HG02588 (cell line): ENCODE data around the gene CYSLTR1.
"Not testable (repeated sequence)": the region's sequence is repeated elsewhere in the genome, so short reads cannot be mapped to it uniquely, and the experiment has no call there.

Source experiments
- ATAC-seq: cut with Tn5 transposase; IDR thresholded peaks from one replicate; pipeline ENCODE4 v1.9.1; 2021; ENCODE audit warnings: mild to moderate bottlenecking, moderate library complexity; ENCODE audit not compliant: unreplicated experiment

CYSLTR1 gene

GRCh38 chrX:78226047-78226446 is 101.4 kb downstream of the CYSLTR1 start:
- ATAC-seq = not testable (repeated sequence)
